Measurements from ENCODE around the gene C10orf120. TPM values are rescaled to one million over a fixed set of nuclear protein-coding genes. Genes with fewer than 3 reads are reported as not detected.

Gene C10orf120
- total RNA-seq, 1 experiment from 2014 or later: not detected

GRCh38 chr10:122655524-122656307 is 43.9 kb downstream of the C10orf120 start:
- BruUV-seq (replicated peaks): no TSS peak
- intact Hi-C loops (cut with micrococcal nuclease; ENCODE audit: unreplicated experiment): no loop called here
- CTCF ChIA-PET: no interaction called here
- TF ChIP-seq CTCF (IDR thresholded peaks at IDR 0.05; ENCODE audit: unreplicated experiment): no peak
- Mint-ChIP-seq H3K27ac (ENCODE audit: unreplicated experiment) (no peak overlapping the region), H3K9me3 (ENCODE audit: low read depth, unreplicated experiment) (no peaks in the 10 kb centered on the region), H3K27me3 (ENCODE audit: unreplicated experiment) (peaks cover 87% of the 10 kb centered on the region), H3K36me3 (ENCODE audit: insufficient read depth, unreplicated experiment) (no peaks in the 10 kb centered on the region), H3K4me1 (ENCODE audit: low read depth, unreplicated experiment) (no peaks in the 10 kb centered on the region), H3K4me3 (ENCODE audit: low read depth, unreplicated experiment) (no peak overlapping the region)
- no peak for DNase-seq

GRCh38 chr10:122650331-122650730 is 49.3 kb downstream of the C10orf120 start:
- no peaks in the 10 kb centered on the region for H3K9me3 Mint-ChIP-seq (ENCODE audit: low read depth, unreplicated experiment)
- no peak overlapping the region for H3K4me3 Mint-ChIP-seq (ENCODE audit: low read depth, unreplicated experiment)
- intact Hi-C loops (cut with micrococcal nuclease; ENCODE audit: unreplicated experiment): no loop called here
- H3K4me1 Mint-ChIP-seq (ENCODE audit: low read depth, unreplicated experiment): no peaks in the 10 kb centered on the region
- no peaks in the 10 kb centered on the region for H3K36me3 Mint-ChIP-seq (ENCODE audit: insufficient read depth, unreplicated experiment)
- CTCF ChIA-PET: no interaction called here
- no peak overlapping the region for H3K27ac Mint-ChIP-seq (ENCODE audit: unreplicated experiment)
- no peak for DNase-seq
- no peak for TF ChIP-seq CTCF (IDR thresholded peaks at IDR 0.05; ENCODE audit: unreplicated experiment)
- BruUV-seq (replicated peaks): no TSS peak
- H3K27me3 Mint-ChIP-seq (ENCODE audit: unreplicated experiment): peaks cover 50% of the 10 kb centered on the region

GRCh38 chr10:122649903-122650302 is 49.7 kb downstream of the C10orf120 start:
- H3K27me3 Mint-ChIP-seq (ENCODE audit: unreplicated experiment): peaks cover 50% of the 10 kb centered on the region
- H3K9me3 Mint-ChIP-seq (ENCODE audit: low read depth, unreplicated experiment): no peaks in the 10 kb centered on the region
- intact Hi-C loops (cut with micrococcal nuclease; ENCODE audit: unreplicated experiment): no loop called here
- DNase-seq: no peak
- TF ChIP-seq CTCF (IDR thresholded peaks at IDR 0.05; ENCODE audit: unreplicated experiment): no peak
- CTCF ChIA-PET: no interaction called here
- no peaks in the 10 kb centered on the region for H3K4me1 Mint-ChIP-seq (ENCODE audit: low read depth, unreplicated experiment)
- H3K27ac Mint-ChIP-seq (ENCODE audit: unreplicated experiment): no peak overlapping the region
- H3K4me3 Mint-ChIP-seq (ENCODE audit: low read depth, unreplicated experiment): no peak overlapping the region
- H3K36me3 Mint-ChIP-seq (ENCODE audit: insufficient read depth, unreplicated experiment): no peaks in the 10 kb centered on the region
- no TSS peak for BruUV-seq (replicated peaks)

- intact Hi-C loops (cut with micrococcal nuclease; ENCODE audit: unreplicated experiment): loop anchor here (1.0 kb wide), 1 partner anchor 54 kb away; no protein-coding TSS in a partner anchor
- DNase-seq: peak; percentile 24
- Mint-ChIP-seq H3K27ac (ENCODE audit: unreplicated experiment) (no peak overlapping the region), H3K27me3 (ENCODE audit: unreplicated experiment) (peaks cover 48% of the 10 kb centered on the region), H3K4me1 (ENCODE audit: low read depth, unreplicated experiment) (no peaks in the 10 kb centered on the region), H3K4me3 (ENCODE audit: low read depth, unreplicated experiment) (no peak overlapping the region), H3K36me3 (ENCODE audit: insufficient read depth, unreplicated experiment) (no peaks in the 10 kb centered on the region), H3K9me3 (ENCODE audit: low read depth, unreplicated experiment) (no peaks in the 10 kb centered on the region)
- TF ChIP-seq CTCF (IDR thresholded peaks at IDR 0.05; ENCODE audit: unreplicated experiment): no peak
- no TSS peak for BruUV-seq (replicated peaks)
- CTCF ChIA-PET: no interaction called here
These were observed 50.8 kb downstream of the C10orf120 start for GRCh38 chr10:122648599-122649428.

Other genes starting within 250 kb of the C10orf120 start
- not detected in 2 replicates for gene ARMS2, start 245.2 kb downstream of the C10orf120 start, total RNA-seq (2022)
- 1.3 and 2.4 TPM in 2 replicates for gene HTRA1, start 238.3 kb downstream of the C10orf120 start, total RNA-seq (2022)
- gene DMBT1, start 139.1 kb downstream of the C10orf120 start, total RNA-seq (2022): 4.6 and 10.0 TPM in 2 replicates
- 0.93 and 1.5 TPM in 2 replicates for gene CUZD1, start 146.0 kb upstream of the C10orf120 start, total RNA-seq (2022)
- 5.1 and 6.3 TPM in 2 replicates for gene FAM24B, start 179.7 kb upstream of the C10orf120 start, total RNA-seq (2022)
- not detected in 2 replicates for gene FAM24A, start 210.8 kb upstream of the C10orf120 start, total RNA-seq (2022)

All from Calu3 (cell line).